Right forelimb (tissue), 1 donor: ENCODE data around the gene MT2A.
"Not testable (repeated sequence)": the region's sequence is repeated elsewhere in the genome, so short reads cannot be mapped to it uniquely, and the experiment has no call there.

ENCODE experiments used
- DNase-seq: peaks from one replicate; pipeline ENCODE4 v3.0.0-alpha.2; 2018

Gene MT2A

DNA sequence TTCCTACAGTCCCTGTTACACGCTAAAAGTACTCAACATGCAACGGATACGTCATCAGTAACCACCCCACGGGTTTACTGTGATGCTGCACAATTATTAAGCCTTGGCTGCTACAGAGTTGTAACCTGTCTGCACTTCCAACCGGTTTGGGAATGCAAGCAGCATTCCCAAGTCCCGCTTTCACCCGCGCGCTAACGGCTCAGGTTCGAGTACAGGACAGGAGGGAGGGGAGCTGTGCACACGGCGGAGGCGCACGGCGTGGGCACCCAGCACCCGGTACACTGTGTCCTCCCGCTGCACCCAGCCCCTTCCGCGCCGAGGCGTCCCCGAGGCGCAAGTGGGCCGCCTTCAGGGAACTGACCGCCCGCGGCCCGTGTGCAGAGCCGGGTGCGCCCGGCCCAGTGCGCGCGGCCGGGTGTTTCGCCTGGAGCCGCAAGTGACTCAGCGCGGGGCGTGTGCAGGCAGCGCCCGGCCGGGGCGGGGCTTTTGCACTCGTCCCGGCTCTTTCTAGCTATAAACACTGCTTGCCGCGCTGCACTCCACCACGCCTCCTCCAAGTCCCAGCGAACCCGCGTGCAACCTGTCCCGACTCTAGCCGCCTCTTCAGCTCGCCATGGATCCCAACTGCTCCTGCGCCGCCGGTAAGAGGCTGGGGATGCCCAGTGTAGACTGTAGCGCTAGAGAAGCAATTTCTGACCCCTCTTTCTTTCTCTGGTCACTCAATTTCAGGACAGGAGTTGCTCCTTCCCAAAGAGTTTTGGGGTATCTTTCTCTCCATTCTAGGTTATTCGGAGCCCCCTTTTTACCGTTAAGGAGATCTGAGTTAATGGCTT, at the start of gene MT2A:
MT2A (plus strand) TSS at position 542 of the 833 bp plus-strand sequence; CDS start at position 614, 72 bp downstream.
- DNase-seq: peak; percentile 91

DNA sequence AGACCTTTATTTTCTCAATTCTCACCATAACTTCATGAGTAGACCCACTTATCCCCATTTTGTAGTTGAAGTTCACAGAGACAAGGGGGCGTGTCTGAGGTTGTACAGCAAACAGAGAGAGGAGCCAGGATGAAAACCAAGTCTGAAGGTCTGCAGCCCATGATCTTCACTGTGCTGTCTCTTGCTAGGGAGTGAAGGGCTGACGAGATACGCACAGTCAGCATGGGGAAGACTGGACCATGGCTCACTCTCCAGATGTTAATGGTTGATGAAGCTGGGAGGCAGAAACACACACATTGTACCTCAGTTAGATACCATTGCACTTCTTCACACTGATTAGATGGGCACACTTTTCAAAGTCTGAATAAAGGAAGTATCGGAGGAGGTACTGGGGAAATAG, 49.3 kb upstream of the MT2A start:
- DNase-seq: no peak

DNA sequence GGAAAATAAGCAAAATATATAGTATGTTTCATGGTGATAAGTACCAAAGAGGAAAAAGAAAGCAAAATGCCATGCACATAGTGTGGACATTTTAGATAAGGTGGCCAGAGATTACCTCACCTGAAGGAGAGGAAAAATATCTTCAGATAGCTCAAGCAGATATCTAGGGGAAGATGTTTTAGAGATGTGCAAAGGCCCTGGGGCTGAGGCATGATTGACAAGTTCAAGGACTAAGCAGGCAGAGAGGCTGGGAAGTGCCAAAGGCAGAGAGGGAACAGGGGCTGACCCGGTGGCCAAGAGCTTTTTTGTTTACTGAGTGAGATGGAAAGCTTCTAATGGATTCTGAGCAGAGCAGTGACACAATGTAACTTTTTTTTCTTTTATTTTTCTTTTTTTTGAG, 47.9 kb upstream of the MT2A start:
- DNase-seq: no peak

DNA sequence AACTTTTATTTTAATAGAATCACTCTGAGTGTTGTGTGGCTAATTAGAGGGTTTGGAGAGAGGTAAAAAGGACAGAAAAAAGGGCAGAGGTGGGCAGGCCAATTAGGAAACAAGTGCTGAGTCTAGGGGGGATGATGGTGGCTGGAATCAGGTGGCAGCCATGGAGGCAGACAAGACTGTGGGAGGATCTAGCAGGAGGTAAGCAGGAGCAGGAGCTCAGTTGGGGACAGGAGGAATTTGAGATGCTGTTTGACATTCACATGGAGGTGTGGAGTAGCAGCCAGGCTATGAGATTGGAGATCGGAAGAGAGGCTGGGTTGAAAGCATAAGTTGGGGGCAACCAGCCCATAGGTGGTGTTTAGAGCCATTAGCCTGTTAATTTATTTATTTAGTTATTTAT, 47.3 kb upstream of the MT2A start:
- DNase-seq: no peak

DNA sequence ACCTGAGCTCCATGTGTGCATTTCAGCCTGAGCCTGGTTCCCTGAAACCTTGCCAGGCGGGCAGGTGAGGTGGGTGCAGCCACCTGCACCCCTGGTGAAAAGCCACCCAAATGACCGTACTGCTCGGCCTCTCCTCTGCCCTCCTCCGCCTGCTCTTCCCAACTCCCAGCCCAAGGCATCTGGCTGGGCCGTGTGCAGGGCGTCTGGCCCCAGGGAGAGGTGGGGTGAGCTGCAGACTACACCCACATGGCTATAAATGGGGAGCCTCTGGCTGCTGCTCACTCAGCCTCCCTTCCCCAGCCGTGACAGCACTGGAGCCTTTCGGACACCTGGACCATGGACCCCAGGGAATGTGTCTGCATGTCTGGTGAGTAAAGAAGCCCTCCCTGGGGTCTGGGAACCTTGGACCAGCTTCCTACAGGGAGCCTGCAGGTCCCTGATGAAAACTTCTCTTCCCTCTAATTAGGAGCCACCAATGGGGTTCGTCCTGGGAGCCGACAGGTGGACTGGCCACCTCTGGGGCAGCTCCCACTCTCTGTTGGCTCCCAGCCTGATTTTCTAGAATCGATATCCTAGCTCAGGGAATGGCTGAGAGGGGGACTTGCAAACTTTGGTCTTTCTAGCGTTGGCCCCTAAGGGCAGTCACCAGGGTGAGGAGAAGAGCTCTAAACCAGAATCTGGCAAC, 43.4 kb upstream of the MT2A start, which contains the start of gene MT4:
MT4 (plus strand) TSS at position 281 of the 685 bp plus-strand sequence; CDS start at position 337, 56 bp downstream.
- DNase-seq: no peak

DNA sequence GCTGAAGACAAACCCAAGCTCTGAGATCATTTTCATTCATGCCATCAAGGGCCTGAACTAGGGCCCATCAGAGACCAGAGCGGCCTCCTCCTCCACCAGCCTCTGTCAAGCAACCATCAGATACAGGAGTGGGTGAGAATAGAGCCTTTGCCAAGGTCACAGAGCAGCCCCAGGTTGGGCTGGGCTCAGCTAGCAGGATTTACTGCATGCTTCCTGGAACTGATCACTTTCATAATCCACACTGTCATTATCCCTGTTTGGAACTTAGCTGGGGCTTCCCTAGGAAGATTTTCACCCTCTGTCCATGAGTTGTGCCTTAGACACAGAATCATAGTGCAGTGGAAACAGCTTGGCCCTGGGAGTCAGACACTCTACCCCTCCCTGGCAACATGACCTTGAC, 38.4 kb upstream of the MT2A start:
- DNase-seq: no peak

DNA sequence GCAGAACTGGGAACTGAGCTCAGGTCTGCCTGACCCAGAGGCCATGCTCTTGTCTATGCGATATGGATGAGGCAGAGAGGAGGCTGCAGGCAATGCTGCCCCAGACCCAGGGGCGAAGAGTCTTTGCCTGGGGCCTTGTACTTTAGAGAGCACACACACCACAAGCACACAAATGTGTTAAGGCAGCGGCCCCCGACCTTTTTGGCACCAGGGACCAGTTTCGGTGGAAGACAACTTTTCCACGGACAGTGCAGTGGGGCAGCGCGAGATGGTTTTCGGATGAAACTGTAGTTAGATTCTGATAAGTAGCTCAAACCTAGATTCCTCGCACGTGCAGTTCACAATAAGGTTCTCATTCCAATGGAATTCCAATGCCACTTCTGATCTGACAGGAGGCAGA, 36.9 kb upstream of the MT2A start:
- DNase-seq: no peak

DNA sequence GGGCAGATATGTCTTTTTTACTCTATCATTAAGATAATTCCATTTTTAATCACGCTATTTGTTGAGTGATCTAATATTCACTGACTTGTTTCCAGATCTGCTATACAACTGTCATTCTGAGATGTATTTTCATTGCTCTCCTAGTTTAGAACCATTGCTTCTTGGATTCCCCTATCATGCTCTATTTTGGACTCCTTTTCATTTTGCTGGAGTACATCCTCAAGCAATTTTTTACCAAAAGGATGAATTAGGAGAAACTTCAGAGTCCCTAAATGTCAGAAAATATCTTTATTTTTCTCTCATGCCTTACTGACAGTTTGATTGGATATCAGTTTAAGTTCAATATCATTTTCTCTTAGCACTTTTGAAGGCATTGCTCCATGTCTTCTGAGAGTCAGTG, 33.8 kb upstream of the MT2A start:
- DNase-seq: no peak

DNA sequence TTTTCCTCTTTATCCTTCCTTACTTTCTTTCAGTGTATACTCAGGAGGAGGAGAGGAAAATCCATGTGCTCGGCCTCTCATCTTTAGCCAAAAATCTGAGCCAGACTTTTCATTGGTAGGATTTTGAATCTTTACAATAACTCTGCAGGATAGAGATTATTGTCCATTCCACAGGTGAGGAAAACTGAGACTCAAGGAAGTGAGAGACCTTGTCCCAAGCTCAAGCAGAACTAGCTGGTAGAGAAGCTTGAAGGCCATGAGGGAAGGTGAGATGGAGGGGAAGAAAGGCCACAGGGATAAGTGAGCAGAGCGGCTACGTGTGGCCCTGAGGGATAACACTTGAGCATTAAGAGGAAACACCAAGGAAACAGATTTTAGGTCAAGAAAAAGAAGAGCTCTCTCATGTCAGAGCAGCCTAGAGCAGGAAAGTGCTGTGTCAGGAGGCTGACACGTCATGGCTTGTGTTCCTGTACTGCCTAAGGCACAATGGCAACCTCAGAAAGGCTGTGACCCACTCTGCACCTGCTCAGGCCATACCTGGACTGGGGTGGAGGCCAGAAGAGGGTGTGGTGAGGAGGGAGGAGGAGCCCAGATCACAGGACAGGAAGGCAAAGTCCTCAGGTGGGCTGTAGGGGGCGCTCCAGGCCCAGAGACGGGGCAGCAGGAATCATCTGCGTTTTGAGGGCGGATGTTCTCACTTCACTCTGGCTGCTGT, 31.6 kb upstream of the MT2A start:
- DNase-seq: no peak

DNA sequence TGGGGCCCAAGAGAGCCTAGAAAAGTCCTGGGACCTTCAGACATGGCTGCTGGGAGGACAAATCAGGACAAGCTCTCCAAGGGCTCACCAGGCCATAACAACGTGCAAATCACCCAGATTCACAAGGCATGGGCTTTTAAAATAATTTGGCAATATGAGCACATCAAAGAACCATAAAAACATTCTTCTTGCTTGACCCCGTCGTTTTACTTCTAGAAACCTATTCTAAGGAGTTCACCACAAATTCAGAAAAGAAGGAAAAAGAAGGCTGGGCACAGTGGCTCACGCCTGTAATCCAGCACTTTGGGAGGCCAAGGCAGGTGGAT, 31.1 kb upstream of the MT2A start:
- DNase-seq: no peak

DNA sequence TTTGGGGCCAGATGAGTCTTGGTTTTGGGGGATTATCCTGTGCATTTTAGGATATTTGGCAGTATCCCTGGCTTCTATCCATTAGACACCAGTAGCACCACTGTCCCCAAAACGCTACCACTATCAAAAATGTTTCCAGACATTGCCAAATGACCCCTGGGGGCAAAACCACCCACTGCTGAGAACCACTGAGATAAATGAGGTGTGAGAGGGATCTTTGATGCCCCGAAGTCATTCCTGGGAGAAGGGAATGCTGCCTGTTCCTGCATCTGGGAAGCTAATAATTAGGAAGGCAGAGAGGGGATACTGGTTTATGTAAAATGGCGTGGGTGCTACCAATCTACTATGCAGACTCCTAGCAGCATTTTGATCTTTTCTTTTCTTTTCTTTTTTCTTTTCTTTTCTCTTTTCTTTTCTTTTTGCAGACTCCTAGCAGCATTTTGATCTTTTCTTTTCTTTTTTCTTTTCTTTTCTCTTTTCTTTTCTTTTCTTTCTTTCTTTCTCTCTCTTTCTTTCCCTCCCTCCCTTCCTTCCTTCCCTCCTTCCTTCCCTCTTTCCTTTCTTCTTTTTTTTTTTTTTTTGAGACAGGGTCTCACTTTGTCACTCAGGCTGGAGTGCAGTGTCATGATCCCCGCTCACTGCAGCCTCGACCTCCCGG, 27.9 kb upstream of the MT2A start:
- DNase-seq: no peak

DNA sequence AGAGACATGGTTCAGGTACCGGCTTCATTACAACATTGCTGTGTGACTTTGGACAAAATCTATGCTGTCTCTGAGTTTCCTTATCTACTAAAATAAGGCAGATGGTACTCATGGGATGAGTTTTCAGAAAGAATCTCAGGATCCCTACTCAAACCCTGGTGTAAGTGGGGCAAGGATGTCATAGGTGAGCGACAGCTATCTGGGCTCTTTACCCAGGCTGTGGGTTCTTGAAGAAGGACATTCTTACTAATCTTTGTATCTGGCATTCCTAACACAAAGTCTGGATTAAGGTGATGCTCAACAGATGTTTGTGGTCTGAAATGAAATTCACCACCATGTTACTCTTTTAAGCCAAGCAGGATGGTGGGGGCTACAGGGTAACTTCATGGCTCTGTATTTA, 25.5 kb upstream of the MT2A start:
- DNase-seq: not testable (repeated sequence)

DNA sequence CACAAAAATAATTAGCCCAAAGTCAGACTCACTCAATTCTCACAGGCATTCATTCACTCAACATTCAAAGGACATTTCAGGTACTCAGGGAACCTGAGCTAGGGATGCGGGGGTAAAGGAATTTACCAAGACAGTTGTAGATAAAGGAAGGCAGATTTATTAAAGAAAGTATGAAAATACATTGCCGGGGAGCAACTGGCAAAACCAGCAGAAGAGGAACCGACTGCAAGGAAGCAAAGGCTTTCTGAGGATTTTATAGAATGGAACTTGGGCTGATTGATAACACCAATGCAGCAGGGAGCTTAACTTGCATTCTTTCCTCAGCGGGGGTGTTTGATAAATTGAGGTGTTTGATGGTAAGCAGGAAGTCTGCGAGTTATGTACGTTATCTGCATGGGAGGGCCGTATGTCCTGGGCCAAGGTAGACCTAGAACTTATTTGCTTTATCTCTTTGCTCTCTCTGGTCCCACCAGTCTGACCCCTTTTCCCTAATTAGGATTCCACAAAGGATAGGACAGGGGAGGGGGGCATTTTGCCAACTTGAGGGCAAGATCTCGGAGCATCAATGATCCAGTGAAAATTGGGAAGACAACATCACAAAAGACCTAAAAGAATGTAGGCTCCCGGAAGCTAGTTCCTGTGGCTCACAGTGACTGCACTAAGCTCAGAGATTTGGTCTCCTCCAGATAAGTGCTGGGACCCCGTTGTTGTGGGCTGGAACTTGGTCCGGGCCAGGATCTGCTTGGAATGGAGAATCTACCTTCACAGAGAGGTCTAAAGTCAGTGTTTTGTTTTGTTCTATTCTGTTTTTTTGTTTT, 24.8 kb upstream of the MT2A start:
- DNase-seq: no peak

DNA sequence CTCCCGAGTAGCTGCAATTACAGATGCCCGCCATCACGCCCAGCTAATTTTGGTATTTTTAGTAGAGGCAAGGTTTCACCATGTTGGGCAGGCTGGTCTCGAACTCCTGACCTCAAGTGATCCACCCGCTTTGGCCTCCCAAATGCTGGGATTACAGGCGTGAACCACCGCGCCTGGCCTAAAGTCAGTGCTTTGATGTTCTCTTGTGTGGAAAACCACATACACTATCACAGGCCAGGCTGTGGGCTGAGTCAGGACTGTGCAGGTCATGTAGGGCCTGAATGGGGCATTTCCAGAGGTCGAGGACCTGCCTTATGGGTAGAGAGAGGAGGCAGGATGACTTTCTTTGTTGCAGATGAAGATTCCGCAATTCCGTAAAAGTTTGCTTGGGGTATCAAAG, 24.1 kb upstream of the MT2A start:
- no peak for DNase-seq

DNA sequence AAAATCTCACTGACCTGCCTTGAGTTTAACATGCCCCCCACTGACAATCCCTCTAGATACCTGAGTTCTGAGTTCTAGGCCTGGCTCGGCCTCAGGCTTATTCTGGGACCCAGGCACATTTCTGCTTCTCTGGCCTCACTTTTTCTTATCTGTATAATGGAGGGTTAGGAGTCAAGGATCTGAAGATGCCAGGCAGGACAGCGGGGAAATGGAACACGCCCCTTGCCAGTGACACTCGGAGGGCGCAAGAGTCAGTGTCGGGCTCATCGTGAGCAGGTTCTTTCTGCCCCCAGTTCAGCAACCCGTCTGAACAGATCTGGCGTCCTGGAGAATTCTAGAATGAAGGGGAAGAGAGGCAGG, 19.6 kb upstream of the MT2A start:
- no peak for DNase-seq

DNA sequence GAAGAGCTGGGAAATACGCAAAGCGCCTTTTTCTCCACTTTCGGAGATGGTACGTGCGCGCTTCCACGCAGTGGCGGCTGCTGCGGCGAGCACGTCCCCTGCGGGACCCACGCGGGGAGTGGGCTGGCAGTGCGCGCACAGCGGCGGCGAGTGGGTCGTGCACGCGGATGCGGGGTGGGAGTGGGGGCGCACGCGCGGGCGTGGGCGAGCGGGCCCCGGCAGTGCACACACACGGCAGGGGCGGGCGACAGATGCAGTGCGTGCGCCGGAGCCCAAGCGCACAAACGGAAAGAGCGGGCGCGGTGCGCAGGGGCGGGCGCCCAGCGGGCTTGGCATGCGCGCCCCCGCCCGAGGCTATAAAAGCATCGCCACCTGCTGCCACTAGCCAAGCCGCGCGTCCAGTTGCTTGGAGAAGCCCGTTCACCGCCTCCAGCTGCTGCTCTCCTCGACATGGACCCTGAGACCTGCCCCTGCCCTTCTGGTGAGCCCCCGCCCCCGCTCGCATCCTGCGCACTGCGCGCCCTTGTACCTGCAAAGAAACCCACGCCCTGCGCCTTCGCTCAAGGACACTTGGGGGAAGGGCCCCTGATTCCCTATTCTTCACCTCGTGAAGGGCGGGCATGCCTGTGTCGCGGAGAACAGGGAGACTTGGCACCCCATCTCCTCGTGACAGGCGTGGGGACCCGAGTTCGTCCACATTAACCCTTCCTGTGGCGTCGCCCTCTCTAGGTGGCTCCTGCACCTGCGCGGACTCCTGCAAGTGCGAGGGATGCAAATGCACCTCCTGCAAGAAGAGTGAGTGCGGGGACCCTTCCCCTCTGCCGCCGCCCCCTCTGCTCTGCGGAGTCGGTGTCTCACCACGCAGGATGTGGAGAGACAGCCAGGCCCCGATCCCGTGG, 19.0 kb upstream of the MT2A start, which contains the start of gene MT3:
MT3 (plus strand) TSS at position 388 of the 899 bp plus-strand sequence; CDS start at position 451, 63 bp downstream.
- DNase-seq: no peak

DNA sequence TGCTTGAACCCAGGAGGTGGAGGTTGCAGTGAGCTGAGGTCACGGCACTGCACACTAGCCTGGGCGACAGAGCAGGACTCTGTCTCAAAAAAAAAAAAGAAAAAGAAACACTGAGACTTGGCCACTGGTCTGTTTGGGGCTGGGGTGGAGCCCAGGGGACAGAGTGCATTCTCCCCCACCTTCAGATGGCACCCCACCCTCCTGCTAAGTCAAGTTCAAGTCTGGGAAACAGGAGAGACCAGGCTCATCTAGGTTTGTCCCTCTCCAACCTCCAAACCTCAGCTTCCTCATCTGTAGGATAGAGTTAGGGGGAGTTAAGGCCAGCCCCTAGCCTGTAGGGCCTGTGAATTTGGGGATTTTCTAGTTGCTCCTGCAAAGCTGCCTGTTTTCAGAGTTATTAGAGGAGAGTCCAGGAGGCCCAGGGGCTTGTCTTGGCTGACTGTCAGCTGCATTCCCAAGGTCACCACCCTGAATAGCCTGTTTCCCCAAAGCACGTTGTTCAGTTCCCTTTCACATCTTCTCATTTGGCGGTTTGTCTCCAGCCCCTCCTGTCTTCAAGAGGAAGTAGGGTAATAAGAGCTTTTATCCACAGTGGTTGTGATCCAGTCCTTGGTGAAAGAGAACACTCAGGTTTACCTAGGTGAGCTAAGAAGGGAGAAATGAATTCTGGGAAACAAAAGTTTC, 16.9 kb upstream of the MT2A start:
- DNase-seq: no peak

DNA sequence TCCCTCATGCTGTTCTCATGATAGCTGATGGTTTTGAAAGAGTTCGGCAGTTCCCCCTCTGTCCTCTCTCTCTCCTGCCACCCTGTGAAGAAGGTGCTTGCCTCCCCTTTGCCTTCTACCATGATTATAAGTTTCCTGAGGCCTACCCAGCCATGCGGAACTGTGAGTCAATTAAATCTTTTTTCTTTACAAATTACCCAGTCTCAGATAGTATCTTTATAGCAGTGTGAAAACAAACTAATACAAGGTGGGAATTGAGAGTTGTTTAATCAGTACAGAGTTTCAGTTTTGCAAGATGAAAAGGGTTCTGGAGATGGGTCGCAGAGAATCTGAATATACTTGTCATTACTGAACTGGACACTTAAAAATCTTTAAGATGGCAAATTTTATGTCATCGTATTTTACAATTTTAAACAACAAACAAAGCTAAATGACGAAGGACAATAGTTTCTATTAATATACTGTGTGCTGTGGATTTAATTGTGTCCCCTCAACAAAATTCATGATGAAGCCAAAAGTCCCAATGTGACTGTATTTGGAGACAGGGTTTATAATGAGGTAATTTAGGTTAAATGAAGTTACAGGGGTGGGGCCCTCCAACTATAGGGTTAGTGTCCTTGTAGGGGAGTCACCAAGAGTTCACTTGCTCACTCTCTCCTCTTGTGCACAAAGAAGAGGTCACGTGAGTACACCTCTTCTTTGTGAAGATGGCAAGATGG, 14.7 kb upstream of the MT2A start:
- no peak for DNase-seq

DNA sequence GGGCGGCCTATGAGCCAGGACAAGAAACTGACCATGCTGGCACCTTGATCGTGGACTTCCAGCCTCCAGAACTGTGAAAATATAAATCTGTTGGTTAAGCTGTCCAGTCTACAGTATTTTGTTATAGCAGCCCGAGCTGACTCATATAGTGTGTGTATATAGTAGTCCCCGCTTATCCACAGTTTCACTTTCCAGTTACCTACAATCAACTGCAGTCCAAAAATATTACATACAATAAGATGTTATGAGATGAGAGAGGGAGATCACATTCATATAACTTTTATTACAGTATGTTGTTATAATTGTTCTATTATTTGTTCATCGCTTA, 14.1 kb upstream of the MT2A start:
- no peak for DNase-seq

DNA sequence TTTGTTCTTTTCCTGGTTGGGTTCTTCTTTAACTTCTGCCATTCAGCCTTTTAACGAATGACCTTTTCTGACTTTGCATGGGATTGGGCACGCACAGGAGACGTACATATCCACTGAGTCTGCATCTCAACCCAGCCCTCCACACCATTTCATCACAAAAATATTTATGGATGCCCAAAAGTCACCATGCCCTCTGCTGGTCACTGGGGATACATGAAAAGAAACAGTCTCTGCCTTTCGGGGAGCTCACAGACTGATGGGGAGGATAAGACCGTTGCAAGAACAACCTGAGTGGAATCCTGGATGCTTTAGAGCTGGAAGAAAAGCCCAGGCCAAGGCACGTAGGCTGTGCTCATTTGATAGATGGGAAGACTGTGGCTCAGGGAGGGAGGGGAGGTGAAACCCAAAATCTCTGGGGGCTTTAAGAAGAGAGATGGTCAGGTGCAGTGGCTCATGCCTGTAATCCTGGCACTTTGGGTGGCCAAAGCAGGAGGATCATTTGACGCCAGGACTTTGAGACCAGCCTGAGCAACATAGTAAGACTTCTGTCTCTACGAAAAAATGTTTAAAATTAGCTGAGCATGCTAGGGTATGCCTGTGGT, 7.9 kb upstream of the MT2A start:
- no peak for DNase-seq
